H1 (cell line): Measurements from ENCODE around the gene TMEM169. TPM values are rescaled to one million over a fixed set of nuclear protein-coding genes. Genes with fewer than 3 reads are reported as not detected.

Experiments
- ASH2L ChIP-seq: fragments of 200-600, 300-600 bp; sonication (generic); IDR thresholded peaks from one replicate; pipeline ENCODE4 v1.7.1; 2017; ENCODE audit warnings: low read length
- CBX8 ChIP-seq: fragments of 300-800, 300-1000 bp; sonication (generic); IDR thresholded peaks from 2 replicates; pipeline ENCODE4 v1.7.1; 2016; ENCODE audit warnings: low read depth, low read length, borderline replicate concordance
- CHD7 ChIP-seq: fragments of 300-600 bp; sonication (generic); IDR thresholded peaks from 2 replicates; pipeline ENCODE4 v1.7.1; 2012; ENCODE audit warnings: low read length, moderate library complexity, mild to moderate bottlenecking, inconsistent platforms; ENCODE audit not compliant: insufficient replicate concordance
- GTF2F1 ChIP-seq: IDR thresholded peaks from 2 replicates; pipeline ENCODE4 v1.6.1; 2012; ENCODE audit warnings: low read depth, low read length, improper control_type of control experiment, borderline replicate concordance
- JUN ChIP-seq: IDR thresholded peaks from 2 replicates; pipeline ENCODE4 v1.6.1; 2011; ENCODE audit warnings: low read depth, mild to moderate bottlenecking, improper control_type of control experiment, low read length
- NANOG ChIP-seq: IDR thresholded peaks from 2 replicates; pipeline ENCODE4 v1.6.1; 2011; ENCODE audit warnings: low read length, low read depth, mild to moderate bottlenecking, inconsistent platforms; ENCODE audit not compliant: insufficient read depth, poor library complexity, severe bottlenecking
- POLR2AphosphoS5 ChIP-seq: IDR thresholded peaks from 2 replicates; pipeline ENCODE4 v1.6.1; 2011; ENCODE audit warnings: low read depth, low read length
- POU5F1 ChIP-seq: IDR thresholded peaks from 2 replicates; pipeline ENCODE4 v1.6.1; 2011; ENCODE audit warnings: low read depth, mild to moderate bottlenecking, low read length, moderate library complexity
- RXRA ChIP-seq: IDR thresholded peaks from 2 replicates; pipeline ENCODE4 v1.6.1; 2011; ENCODE audit warnings: low read depth, mild to moderate bottlenecking, low read length, moderate library complexity; ENCODE audit not compliant: insufficient read depth
- SIX5 ChIP-seq: IDR thresholded peaks from 2 replicates; pipeline ENCODE4 v1.6.1; 2011; ENCODE audit warnings: mild to moderate bottlenecking, low read depth, low read length
- SP2 ChIP-seq: IDR thresholded peaks from 2 replicates; pipeline ENCODE4 v1.6.1; 2012; ENCODE audit warnings: mild to moderate bottlenecking, low read length, inconsistent platforms
- SUZ12 ChIP-seq: fragments of 200-600 bp; sonication (generic); IDR thresholded peaks from 2 replicates; pipeline ENCODE4 v1.6.1; 2012; ENCODE audit warnings: mild to moderate bottlenecking, inconsistent platforms, low read length, moderate library complexity, mixed read lengths
- TEAD4 ChIP-seq: IDR thresholded peaks from 2 replicates; pipeline ENCODE4 v1.6.1; 2012; ENCODE audit warnings: low read depth, low read length, inconsistent platforms, mixed read lengths
- polyA plus RNA-seq, 7 experiments: library from polyadenylated mRNA; depleted of rRNA in 3 of 7; stranded (reverse) in 5 of 7; unstranded in 2 of 7; fragments of >200 nt in 5 of 7; fragments of 200-250 nt in 2 of 7; gene quantifications; 1 replicate in 5 of 7; 2 replicates in 1 of 7; 4 replicates in 1 of 7; pipeline versions ENCODE4 v1.2.1 to v1.2.3, GENCODE V29; 2011 to 2013; ENCODE audit warnings: missing spikeins in 2 of 7, mixed read lengths in 2 of 7
- total RNA-seq: library from RNA; stranded (reverse); fragmentation: NEBNext Ultra II Directional; extraction: Animal tissue kit (Norgen Biotek cat#: 25700); gene quantifications from 2 replicates; pipeline ENCODE4 v1.2.1, GENCODE V29; 2021

Gene TMEM169
- total and polyA plus RNA-seq, 2 of the 8 experiments (the other 6 are each of a cell fraction or from before 2014, with no cell fraction given), result 0.41 to 2.4 TPM

- TF ChIP-seq CHD7 (no peak), RXRA (no peak), SIX5 (no peak), POU5F1 (no peak), ASH2L (no peak), CBX8 (no peak), SUZ12 (no peak), JUN (no peak), POLR2AphosphoS5 (no peak), TEAD4 (no peak), NANOG (no peak), SP2 (no peak), GTF2F1 (no peak)
Observed at GRCh38 chr2:216092646-216093045, 10.9 kb downstream of the TMEM169 start (continued).
